Duodenal mucosa (tissue), 2 donors: Measurements from ENCODE around the gene FCRL2.

Source experiments
- H3K27ac ChIP-seq: one replicate; pipeline ENCODE4 v1.7.0; 2013; ENCODE audit warnings: low read depth, low read length
- H3K27me3 ChIP-seq, 2 donors: one replicate each; pipeline ENCODE4 v1.7.0; 2013; ENCODE audit warnings: low read length in 2 of 2, control low read depth in 1 of 2; ENCODE audit not compliant: insufficient read depth in 2 of 2, control insufficient read depth in 1 of 2
- H3K36me3 ChIP-seq, 2 donors: one replicate each; pipeline ENCODE4 v1.7.0; 2013; ENCODE audit warnings: low read length in 2 of 2, control low read depth in 1 of 2; ENCODE audit not compliant: insufficient read depth in 2 of 2, control insufficient read depth in 1 of 2
- H3K4me1 ChIP-seq, 2 donors: one replicate each; pipeline ENCODE4 v1.7.0; 2013; ENCODE audit warnings: low read length in 2 of 2, control low read depth in 1 of 2; ENCODE audit not compliant: insufficient read depth in 2 of 2, control insufficient read depth in 1 of 2
- H3K4me3 ChIP-seq, 2 donors: one replicate each; pipeline ENCODE4 v1.7.0; 2013; ENCODE audit warnings: low read length in 2 of 2, low read depth in 1 of 2
- H3K9ac ChIP-seq, 2 donors: one replicate each; pipeline ENCODE4 v1.7.0; 2013; ENCODE audit warnings: low read length in 2 of 2, low read depth in 1 of 2
- H3K9me3 ChIP-seq, 2 donors: one replicate each; pipeline ENCODE4 v1.7.0; 2013; ENCODE audit warnings: low read length in 2 of 2, control low read depth in 1 of 2; ENCODE audit not compliant: control insufficient read depth in 1 of 2

FCRL2 gene

DNA sequence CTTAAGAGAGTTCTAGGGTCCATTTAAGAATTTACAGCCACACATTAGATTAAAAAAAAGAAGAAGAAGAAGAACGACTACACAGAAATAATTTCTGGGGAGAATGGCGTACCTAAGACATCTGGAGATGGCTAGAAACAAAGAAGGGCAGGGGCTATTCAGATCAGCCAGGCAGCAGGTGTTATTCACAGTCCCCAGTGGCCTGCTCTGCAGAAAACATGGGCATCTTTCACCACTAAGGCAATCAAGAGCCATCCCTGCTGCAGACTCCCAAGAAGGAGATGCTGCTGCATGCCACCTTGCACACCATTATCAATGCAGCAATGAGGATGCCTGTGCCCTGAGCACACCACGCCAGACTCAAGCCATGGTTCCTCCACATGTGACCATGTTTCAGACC is 7.9 kb upstream of the FCRL2 start:
- no peaks in the 10 kb centered on the region for H3K27me3 ChIP-seq

DNA sequence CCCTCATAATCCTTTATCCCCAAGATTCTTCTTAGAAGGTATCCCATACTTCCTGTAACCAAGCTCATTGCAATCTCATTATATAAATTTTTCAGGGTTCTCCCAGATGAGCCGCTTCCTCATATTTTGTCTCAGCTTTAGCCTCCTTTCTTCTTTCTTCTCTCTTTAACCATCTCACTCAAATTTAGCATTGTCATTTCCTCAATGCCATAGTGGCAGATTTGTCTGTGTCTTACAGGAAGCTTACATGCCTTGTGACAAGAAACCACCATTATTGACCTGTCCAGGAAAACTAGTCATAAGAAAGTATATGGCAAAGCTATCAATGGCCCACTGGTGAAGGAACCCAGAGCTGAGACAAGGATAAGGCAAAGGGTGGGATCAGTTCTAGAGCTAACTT is 6.0 kb upstream of the FCRL2 start:
- H3K4me3 ChIP-seq = no peak overlapping the region
- no peak overlapping the region for H3K9ac ChIP-seq
- H3K4me1 ChIP-seq = peaks cover 5 to 15% of the 10 kb centered on the region in 2 donors
- H3K27ac ChIP-seq = no peak overlapping the region
- no peaks in the 10 kb centered on the region for H3K9me3 ChIP-seq
- no peaks in the 10 kb centered on the region for H3K36me3 ChIP-seq
- no peaks in the 10 kb centered on the region for H3K27me3 ChIP-seq

More for the DNA sequence above, 7.9 kb upstream of the FCRL2 start:
- H3K36me3 ChIP-seq = no peaks in the 10 kb centered on the region
- no peak overlapping the region for H3K9ac ChIP-seq
- H3K27ac ChIP-seq = no peak overlapping the region
- H3K4me3 ChIP-seq = no peak overlapping the region
- H3K4me1 ChIP-seq = peaks cover 5 to 15% of the 10 kb centered on the region in 2 donors
- H3K9me3 ChIP-seq = no peaks in the 10 kb centered on the region

DNA sequence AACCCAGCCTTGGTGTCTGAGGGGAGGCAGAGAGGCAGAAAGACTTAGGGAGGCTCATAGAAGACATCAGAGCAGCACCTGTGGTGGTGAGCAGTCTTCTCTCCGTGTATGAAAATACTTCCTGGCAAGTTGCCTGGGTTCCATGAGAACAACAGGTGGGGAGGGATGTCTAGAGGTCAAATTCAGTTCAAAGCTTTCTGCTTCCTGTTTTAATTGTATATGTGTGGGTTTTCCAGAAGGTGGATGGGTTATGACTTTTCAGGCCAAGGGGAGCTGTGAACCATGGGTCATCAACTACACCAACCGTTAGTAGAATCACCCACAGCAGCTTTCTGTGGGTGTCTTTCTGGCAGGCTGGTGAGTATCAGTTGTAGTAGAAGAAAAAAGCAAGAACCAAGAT is 4.1 kb upstream of the FCRL2 start:
- Histone ChIP-seq H3K4me3 (no peak overlapping the region), H3K27ac (no peak overlapping the region), H3K9ac (no peak overlapping the region), H3K4me1 (peaks cover 5 to 26% of the 10 kb centered on the region in 2 donors), H3K9me3 (no peaks in the 10 kb centered on the region), H3K27me3 (no peaks in the 10 kb centered on the region), H3K36me3 (no peaks in the 10 kb centered on the region)

DNA sequence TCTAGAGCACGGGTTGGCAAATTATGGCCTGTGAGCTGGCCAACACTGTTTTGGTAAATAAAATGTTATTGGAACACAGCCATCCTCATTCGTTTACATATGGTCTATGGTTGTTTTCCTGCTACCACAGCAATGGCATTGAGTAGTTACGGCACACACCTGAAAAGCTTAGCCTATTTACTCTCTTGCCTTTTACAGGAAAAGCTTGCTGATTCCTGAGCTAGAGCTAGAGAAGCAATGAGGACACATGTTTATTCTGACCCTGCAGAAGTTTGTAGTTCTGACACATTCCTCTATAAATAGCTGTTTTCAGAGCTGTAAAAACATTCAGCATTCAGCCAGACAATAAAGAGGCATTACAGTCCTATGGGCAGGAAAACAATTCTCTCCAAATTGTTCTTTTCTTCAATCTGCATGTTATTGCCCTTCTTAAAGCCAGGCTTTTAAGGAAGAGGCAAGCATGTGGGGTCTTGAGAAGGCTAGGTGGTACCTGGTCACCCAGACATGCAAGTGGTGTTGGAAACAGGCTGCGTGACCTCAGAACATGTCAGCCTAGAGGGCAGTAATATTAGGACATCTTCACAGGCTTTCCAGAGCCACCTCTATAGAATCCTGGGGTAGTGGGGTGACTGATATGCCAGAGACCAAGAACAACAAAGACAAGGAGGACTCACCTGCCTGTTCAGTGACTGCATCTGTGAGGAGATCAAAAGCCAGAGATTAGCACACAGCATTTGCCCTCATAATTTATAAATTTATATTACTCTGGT is 1.6 kb downstream of the FCRL2 start:
- no peak overlapping the region for H3K4me3 ChIP-seq
- H3K9me3 ChIP-seq = no peaks in the 10 kb centered on the region
- no peaks in the 10 kb centered on the region for H3K36me3 ChIP-seq
- no peak overlapping the region for H3K9ac ChIP-seq
- no peaks in the 10 kb centered on the region for H3K27me3 ChIP-seq
- H3K4me1 ChIP-seq = peaks cover 0 to 32% of the 10 kb centered on the region in 2 donors
- no peak overlapping the region for H3K27ac ChIP-seq

DNA sequence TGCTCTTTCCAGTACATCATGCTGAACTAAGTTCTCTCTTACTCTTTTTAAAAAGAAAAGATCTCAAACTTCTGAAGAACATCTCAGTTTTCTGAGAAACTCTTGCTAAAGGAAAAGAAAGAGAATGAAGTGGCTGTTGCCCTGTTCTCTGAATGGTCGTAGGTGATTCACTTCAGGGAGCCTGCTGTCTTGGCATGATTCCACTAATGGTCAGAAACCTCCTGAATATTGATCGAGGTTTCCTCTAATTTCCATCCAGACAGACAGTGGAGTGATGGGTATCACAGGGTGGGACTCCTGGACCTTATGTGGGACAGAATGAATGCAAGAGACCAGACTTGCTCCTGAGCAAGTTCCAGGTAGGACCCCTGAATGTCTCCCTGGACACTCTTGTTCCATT is 2.5 kb downstream of the FCRL2 start:
- H3K27me3 ChIP-seq = no peaks in the 10 kb centered on the region
- H3K4me3 ChIP-seq = no peak overlapping the region
- no peaks in the 10 kb centered on the region for H3K9me3 ChIP-seq
- no peak overlapping the region for H3K27ac ChIP-seq
- H3K9ac ChIP-seq = no peak overlapping the region
- H3K4me1 ChIP-seq = peaks cover 0 to 29% of the 10 kb centered on the region in 2 donors
- no peaks in the 10 kb centered on the region for H3K36me3 ChIP-seq

DNA sequence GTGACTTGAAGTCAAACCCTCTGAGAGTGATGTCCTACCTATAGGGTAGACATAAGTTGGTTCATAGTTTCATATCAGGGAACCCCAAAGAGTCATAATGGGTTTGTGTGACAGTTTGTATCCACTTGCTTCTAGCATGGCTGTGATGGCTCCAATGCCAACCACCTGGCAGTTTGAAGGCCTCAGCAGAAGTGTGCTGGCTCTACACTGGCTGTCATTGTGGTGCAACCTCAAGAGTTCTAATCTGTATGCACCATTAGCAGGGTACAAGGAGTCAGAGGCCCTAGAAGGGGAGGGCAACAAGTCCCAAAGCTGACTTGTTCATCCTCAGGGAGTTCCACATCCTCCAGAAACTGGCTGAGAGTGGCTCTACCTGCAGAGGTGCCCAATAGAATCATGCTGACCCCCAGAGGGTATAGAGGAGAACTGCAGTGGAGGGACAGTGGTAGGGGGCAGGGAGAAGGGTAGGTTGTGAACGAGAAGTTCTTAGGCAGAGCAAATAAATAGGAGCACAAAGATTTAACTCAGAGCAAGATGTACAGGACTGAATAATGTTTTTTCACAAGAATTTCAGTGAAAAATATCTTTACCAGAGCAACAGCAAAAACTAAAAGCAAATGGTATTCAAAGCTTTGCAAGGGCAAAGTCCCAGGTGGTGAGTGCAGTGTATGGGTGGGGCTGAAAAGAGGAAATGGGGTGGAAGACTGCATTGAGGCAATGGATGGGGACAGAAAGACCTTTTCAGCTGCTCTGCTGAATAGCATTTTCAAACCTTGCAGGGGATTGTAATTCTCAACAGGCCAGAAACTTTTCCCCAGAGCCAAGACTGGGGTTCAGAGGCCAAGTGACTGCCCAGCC is 3.2 kb downstream of the FCRL2 start:
- no peaks in the 10 kb centered on the region for H3K36me3 ChIP-seq
- peaks cover 0 to 29% of the 10 kb centered on the region in 2 donors for H3K4me1 ChIP-seq
- H3K9me3 ChIP-seq = no peaks in the 10 kb centered on the region
- no peak overlapping the region for H3K4me3 ChIP-seq
- H3K27me3 ChIP-seq = no peaks in the 10 kb centered on the region
- H3K9ac ChIP-seq = no peak overlapping the region
- no peak overlapping the region for H3K27ac ChIP-seq

DNA sequence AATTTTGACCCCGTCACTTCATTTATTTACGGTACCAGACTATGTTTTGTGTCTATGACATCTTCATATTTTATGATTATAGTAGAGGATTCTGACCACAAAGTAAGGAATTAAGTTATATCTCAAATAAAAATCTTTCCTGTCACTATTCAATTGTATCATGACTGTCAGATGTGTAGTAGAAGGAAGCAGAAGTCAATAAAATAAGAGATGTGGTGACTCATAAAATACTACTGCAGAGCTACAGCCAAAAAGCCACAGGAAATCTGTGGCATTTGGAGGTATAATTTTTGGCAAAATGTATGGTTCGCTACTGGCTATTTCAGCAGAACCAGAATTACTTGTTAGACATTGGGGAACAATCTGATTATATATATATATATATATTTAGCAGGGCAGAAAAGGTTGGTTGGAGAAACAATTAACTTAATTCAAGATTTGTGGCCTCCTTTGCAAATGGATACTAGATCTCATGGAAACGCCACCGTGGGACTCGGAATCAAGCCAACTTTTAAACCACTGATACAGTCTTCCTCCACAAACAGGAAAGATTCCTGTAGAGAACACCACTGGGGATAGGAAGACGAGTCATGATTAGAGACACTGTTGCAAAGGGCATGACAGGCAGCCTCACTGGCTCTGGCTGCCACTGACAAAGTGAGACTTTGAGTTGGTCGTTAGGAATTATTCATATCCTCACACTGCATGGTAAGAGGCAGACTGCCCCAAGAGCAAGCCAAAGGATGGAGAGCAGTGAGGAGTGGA is 5.1 kb downstream of the FCRL2 start:
- Histone ChIP-seq H3K36me3 (no peaks in the 10 kb centered on the region), H3K9ac (no peak overlapping the region), H3K27ac (no peak overlapping the region), H3K9me3 (no peaks in the 10 kb centered on the region), H3K4me3 (no peak overlapping the region), H3K27me3 (no peaks in the 10 kb centered on the region), H3K4me1 (peaks cover 0 to 20% of the 10 kb centered on the region in 2 donors)

DNA sequence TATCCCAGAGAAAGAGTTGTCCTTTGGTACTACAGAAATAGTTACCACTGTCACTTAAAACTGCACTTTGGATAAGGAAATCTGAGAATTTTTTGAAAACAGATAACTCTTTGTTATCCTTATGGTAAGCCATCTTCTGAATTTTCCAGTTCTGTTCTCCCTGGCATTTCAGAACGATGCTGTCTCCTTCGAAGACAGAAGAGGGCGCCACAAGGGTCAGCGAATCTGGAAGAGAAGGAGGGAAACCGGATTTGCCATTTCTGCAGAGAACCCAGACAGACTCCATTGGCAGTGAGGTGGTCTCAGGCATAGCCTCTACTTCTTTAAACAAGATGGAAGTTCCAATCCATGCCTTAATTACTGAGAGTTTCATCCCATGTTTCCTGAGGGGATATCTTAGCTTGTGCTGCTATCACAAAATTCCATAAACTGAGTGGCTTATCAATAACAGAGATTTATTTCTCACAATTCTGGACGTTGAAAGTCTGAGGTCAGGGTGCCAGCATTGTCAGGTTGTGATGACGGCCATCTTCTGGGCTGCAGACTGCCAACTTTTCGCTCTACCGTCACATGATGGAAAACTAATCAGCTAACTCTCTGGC is 6.4 kb downstream of the FCRL2 start:
- Histone ChIP-seq H3K4me3 (no peak overlapping the region), H3K27ac (no peak overlapping the region), H3K4me1 (peaks cover 0 to 18% of the 10 kb centered on the region in 2 donors), H3K27me3 (no peaks in the 10 kb centered on the region), H3K36me3 (no peaks in the 10 kb centered on the region), H3K9me3 (no peaks in the 10 kb centered on the region), H3K9ac (no peak overlapping the region)

DNA sequence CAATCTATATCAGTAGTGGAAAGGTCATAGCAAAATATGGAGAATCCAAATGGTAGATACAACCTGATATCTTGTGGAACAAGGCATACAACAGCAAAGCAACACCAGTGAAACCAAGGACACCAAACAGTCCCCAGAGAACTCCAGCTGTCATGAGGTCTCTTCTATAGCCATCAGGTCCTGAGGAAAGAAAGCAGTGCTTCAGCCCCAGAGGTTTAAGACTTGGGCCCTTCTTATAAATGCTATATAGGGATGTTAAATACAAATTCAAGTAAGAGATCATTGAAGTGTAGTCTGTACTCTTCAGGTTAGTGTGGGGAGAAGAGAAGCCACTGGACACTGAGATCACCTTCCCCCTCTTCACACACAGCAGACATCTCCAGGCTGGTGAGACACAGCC is 10.1 kb downstream of the FCRL2 start:
- Histone ChIP-seq H3K4me3 (no peak overlapping the region), H3K27ac (no peak overlapping the region), H3K27me3 (no peaks in the 10 kb centered on the region), H3K4me1 (no peaks in the 10 kb centered on the region), H3K36me3 (no peaks in the 10 kb centered on the region), H3K9ac (no peak overlapping the region), H3K9me3 (no peaks in the 10 kb centered on the region)
